PC-9 (cell line): Measurements from ENCODE around the gene SETD3.

Experiments
- EZH2 ChIP-seq: fragments of 200-600 bp; sonication (generic); IDR thresholded peaks from 2 replicates; pipeline ENCODE4 v1.8.0; 2017; ENCODE audit warnings: antibody characterized with exemption, low read depth
- TF ChIP-seq, protein P1 (sequence below): fragments of 200-600 bp; sonication (generic); conservative IDR thresholded peaks from 2 replicates; pipeline ENCODE4 v1.6.1; 2017; ENCODE audit warnings: mixed run types, antibody characterized with exemption, mild to moderate bottlenecking, moderate library complexity

DNA sequence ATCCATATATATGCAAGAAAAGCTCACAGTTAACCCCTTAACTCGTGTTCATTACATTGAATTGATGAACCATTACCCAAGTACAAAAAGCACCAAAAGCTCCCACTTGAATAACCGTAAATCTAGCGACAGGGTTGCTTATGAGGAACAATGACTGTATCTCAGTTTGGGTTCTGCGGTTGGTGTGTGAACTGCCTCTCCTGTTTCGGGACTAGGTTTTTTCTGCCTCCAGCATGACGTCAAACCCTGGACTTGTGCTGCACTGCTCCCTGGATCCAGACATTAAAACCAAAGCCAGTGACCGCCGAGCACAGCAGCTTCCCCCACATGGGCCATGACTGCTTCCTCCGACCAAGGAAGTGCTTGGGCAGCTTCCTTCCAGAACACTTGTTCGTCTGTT is 77.7 kb downstream of the SETD3 start:
- TF ChIP-seq, protein P1, sequence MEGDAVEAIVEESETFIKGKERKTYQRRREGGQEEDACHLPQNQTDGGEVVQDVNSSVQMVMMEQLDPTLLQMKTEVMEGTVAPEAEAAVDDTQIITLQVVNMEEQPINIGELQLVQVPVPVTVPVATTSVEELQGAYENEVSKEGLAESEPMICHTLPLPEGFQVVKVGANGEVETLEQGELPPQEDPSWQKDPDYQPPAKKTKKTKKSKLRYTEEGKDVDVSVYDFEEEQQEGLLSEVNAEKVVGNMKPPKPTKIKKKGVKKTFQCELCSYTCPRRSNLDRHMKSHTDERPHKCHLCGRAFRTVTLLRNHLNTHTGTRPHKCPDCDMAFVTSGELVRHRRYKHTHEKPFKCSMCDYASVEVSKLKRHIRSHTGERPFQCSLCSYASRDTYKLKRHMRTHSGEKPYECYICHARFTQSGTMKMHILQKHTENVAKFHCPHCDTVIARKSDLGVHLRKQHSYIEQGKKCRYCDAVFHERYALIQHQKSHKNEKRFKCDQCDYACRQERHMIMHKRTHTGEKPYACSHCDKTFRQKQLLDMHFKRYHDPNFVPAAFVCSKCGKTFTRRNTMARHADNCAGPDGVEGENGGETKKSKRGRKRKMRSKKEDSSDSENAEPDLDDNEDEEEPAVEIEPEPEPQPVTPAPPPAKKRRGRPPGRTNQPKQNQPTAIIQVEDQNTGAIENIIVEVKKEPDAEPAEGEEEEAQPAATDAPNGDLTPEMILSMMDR: no peak
- no peak for TF ChIP-seq EZH2
